Measurements from ENCODE around the gene NDUFS1.

NDUFS1 gene

DNA sequence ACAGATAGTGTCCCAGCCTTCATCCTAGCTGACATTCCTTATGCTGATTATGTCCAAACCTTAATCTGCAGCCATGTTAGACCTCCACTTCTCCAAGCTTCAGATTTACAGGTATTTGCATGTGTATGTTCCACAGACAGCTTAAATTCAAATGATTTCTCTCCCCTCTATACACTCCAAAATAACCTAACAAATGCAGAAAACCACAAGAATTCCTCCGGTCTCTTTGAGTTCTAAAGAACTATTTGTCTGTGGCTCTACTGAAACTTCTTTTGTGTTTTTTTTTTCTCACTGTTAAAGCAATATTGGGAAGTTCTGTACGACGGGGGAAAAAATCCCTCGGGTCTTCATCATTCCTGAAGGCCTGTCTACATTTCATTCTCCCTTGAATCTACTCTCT is 8.6 kb downstream of the NDUFS1 start:
- peaks cover 14% of the 10 kb centered on the region; the same call in 1 of the 2 replicates for H3K79me2 ChIP-seq (ENCODE audit: insufficient read depth, low read depth)
- no peaks in the 10 kb centered on the region for H3K27me3 ChIP-seq (ENCODE audit: insufficient read depth, low read depth)
- H3K9ac ChIP-seq = no peak overlapping the region
- no peak overlapping the region for H3K4me3 ChIP-seq (IDR thresholded peaks at IDR 0.05; ENCODE audit: insufficient read depth, low read depth, low read length)
- H3K4me2 ChIP-seq = peak overlapping the region; percentile 72
- H2AFZ ChIP-seq (ENCODE audit: low read depth) = no peak overlapping the region
- no peak for TF ChIP-seq CTCF (conservative IDR thresholded peaks at IDR 0.05; ENCODE audit: low read depth, low read length)
- no peaks in the 10 kb centered on the region for H4K20me1 ChIP-seq (ENCODE audit: insufficient read depth)
- H3K27ac ChIP-seq = peak overlapping the region; percentile 28; the same call in 1 of the 2 replicates
- 0 out of 2 replicates have a peak, but pooled peaks cover 4% of the 10 kb centered on the region for H3K36me3 ChIP-seq (ENCODE audit: insufficient read depth)
- H3K4me1 ChIP-seq (ENCODE audit: low read depth, poor library complexity, severe bottlenecking) = peaks cover 59% of the 10 kb centered on the region

GRCh38 chr2:206150168-206150567 is 9.1 kb downstream of the NDUFS1 start:
- Histone ChIP-seq H4K20me1 (ENCODE audit: insufficient read depth) (no peaks in the 10 kb centered on the region), H3K79me2 (ENCODE audit: insufficient read depth, low read depth) (peaks cover 10% of the 10 kb centered on the region; the same call in 1 of the 2 replicates)
- TF ChIP-seq CTCF (conservative IDR thresholded peaks at IDR 0.05; ENCODE audit: low read depth, low read length) = no peak

GRCh38 chr2:206149330-206149729 is 9.9 kb downstream of the NDUFS1 start:
- no peaks in the 10 kb centered on the region for H3K27me3 ChIP-seq (ENCODE audit: insufficient read depth, low read depth)
- H3K79me2 ChIP-seq (ENCODE audit: insufficient read depth, low read depth) = peaks cover 6% of the 10 kb centered on the region; the same call in 1 of the 2 replicates
- no peaks in the 10 kb centered on the region for H4K20me1 ChIP-seq (ENCODE audit: insufficient read depth)
- peak overlapping the region; percentile 8; the same call in 1 of the 2 replicates for H3K4me2 ChIP-seq
- no peak overlapping the region for H3K9ac ChIP-seq
- H3K27ac ChIP-seq = no peak overlapping the region
- 0 out of 2 replicates have a peak, but pooled peaks cover 4% of the 10 kb centered on the region for H3K36me3 ChIP-seq (ENCODE audit: insufficient read depth)
- H2AFZ ChIP-seq (ENCODE audit: low read depth) = no peak overlapping the region
- no peak overlapping the region for H3K4me3 ChIP-seq (IDR thresholded peaks at IDR 0.05; ENCODE audit: insufficient read depth, low read depth, low read length)
- peaks cover 54% of the 10 kb centered on the region for H3K4me1 ChIP-seq (ENCODE audit: low read depth, poor library complexity, severe bottlenecking)
- TF ChIP-seq CTCF (conservative IDR thresholded peaks at IDR 0.05; ENCODE audit: low read depth, low read length) = no peak

More at GRCh38 chr2:206150168-206150567, 9.1 kb downstream of the NDUFS1 start:
- H3K27ac ChIP-seq = peak overlapping the region; percentile 28; the same call in 1 of the 2 replicates
- H3K4me3 ChIP-seq (IDR thresholded peaks at IDR 0.05; ENCODE audit: insufficient read depth, low read depth, low read length) = no peak overlapping the region
- H3K4me2 ChIP-seq = peak overlapping the region; percentile 72
- no peak overlapping the region for H2AFZ ChIP-seq (ENCODE audit: low read depth)
- no peaks in the 10 kb centered on the region for H3K27me3 ChIP-seq (ENCODE audit: insufficient read depth, low read depth)
- peaks cover 58% of the 10 kb centered on the region for H3K4me1 ChIP-seq (ENCODE audit: low read depth, poor library complexity, severe bottlenecking)
- no peak overlapping the region for H3K9ac ChIP-seq
- H3K36me3 ChIP-seq (ENCODE audit: insufficient read depth) = 0 out of 2 replicates have a peak, but pooled peaks cover 4% of the 10 kb centered on the region

GRCh38 chr2:206145665-206146064 is 13.6 kb downstream of the NDUFS1 start:
- Histone ChIP-seq H3K9ac (no peak overlapping the region), H3K36me3 (ENCODE audit: insufficient read depth) (0 out of 2 replicates have a peak, but pooled peaks cover 4% of the 10 kb centered on the region), H3K4me1 (ENCODE audit: low read depth, poor library complexity, severe bottlenecking) (peaks cover 17% of the 10 kb centered on the region), H3K27ac (no peak overlapping the region), H3K4me2 (no peak overlapping the region), H3K27me3 (ENCODE audit: insufficient read depth, low read depth) (no peaks in the 10 kb centered on the region), H3K79me2 (ENCODE audit: insufficient read depth, low read depth) (no peaks in the 10 kb centered on the region; the same call in 1 of the 2 replicates), H4K20me1 (ENCODE audit: insufficient read depth) (no peaks in the 10 kb centered on the region), H2AFZ (ENCODE audit: low read depth) (no peak overlapping the region), H3K4me3 (IDR thresholded peaks at IDR 0.05; ENCODE audit: insufficient read depth, low read depth, low read length) (no peak overlapping the region)
- TF ChIP-seq CTCF (conservative IDR thresholded peaks at IDR 0.05; ENCODE audit: low read depth, low read length) = no peak
